Esophagus muscularis mucosa (tissue), 4 donors: ENCODE results near the gene ADAMTS3. TPM values are rescaled to one million over a fixed set of nuclear protein-coding genes. Genes with fewer than 3 reads are reported as not detected.
A peak's percentile ranks its signal among the peaks of the same experiment; 100 is the strongest.

Experiments
- DNase-seq: peaks from one replicate; pipeline ENCODE4 v3.0.0-alpha.2; 2017; ENCODE audit errors: extremely low spot score
- H3K27ac ChIP-seq, 4 donors: fragments of 200-600 bp; sonication (generic); replicated peaks in 1 of 4; 1 replicate in 3 of 4; 2 replicates in 1 of 4; pipeline ENCODE4 v1.5.1; 2016 to 2019; ENCODE audit warnings: mild to moderate bottlenecking in 1 of 4
- H3K27me3 ChIP-seq, 4 donors: fragments of 200-600 bp; sonication (generic); one replicate each; pipeline versions ENCODE4 v1.5.1 to v1.6.0; 2016 to 2019
- H3K36me3 ChIP-seq, 4 donors: fragments of 200-600 bp; sonication (generic); one replicate each; pipeline ENCODE4 v1.5.1; 2016 to 2019
- H3K4me1 ChIP-seq, 4 donors: fragments of 200-600 bp; sonication (generic); one replicate each; pipeline ENCODE4 v1.5.1; 2016 to 2019
- H3K4me3 ChIP-seq, 4 donors: fragments of 200-600 bp; sonication (generic); 1 replicate in 2 of 4; 2 replicates in 2 of 4; pipeline ENCODE4 v1.5.1; 2016 to 2019; ENCODE audit warnings: mild to moderate bottlenecking in 4 of 4, moderate library complexity in 1 of 4
- H3K9me3 ChIP-seq, 4 donors: fragments of 200-600 bp; sonication (generic); 1 replicate in 3 of 4; 2 replicates in 1 of 4; pipeline ENCODE4 v1.5.1; 2016 to 2019
- EP300 ChIP-seq: sonication (generic); formaldehyde crosslinking; IDR thresholded peaks from one replicate; pipeline ENCODE4 v1.6.1; 2017; ENCODE audit warnings: antibody characterized with exemption
- POLR2A ChIP-seq: fragments of 450-650 bp; IDR thresholded peaks from one replicate; pipeline ENCODE4 v1.6.1; 2017; ENCODE audit warnings: antibody characterized with exemption, moderate library complexity, mild to moderate bottlenecking, low read depth
- POLR2AphosphoS5 ChIP-seq, 2 donors: sonication (generic); formaldehyde crosslinking; IDR thresholded peaks; one replicate each; pipeline ENCODE4 v1.6.1; 2017; ENCODE audit warnings: antibody characterized with exemption in 2 of 2
- WGBS: methylation state at CpG from one replicate; pipeline ENCODE4 v1.1.5; 2018; 5-methylcytosine and 5-hydroxymethylcytosine counted together
- intact Hi-C: fragments of 100-400 bp; cut with DNase I; formaldehyde crosslinking; loops from one replicate; pipeline ENCODE4 v1.15.1; 2023
- total RNA-seq, 4 donors: library from RNA; depleted of rRNA; stranded (reverse); fragments of >200 nt; gene quantifications; one replicate each; pipeline versions ENCODE4 v1.1.0 to v1.2.1, GENCODE V29; 2016
- TF ChIP-seq, protein P1 (sequence below), 3 experiments: fragments of 200-600 bp in 2 of 3; fragments of 450-650 bp in 1 of 3; sonication (generic) in 2 of 3; IDR thresholded peaks; one replicate each; pipeline ENCODE4 v1.5.1; 2017 to 2019; ENCODE audit warnings: antibody characterized with exemption in 3 of 3, mild to moderate bottlenecking in 2 of 3, moderate library complexity in 1 of 3

Gene ADAMTS3
- total RNA-seq, 4 donors from 2014 or later, result 1.1 to 2.5 (median 1.3) TPM

DNA sequence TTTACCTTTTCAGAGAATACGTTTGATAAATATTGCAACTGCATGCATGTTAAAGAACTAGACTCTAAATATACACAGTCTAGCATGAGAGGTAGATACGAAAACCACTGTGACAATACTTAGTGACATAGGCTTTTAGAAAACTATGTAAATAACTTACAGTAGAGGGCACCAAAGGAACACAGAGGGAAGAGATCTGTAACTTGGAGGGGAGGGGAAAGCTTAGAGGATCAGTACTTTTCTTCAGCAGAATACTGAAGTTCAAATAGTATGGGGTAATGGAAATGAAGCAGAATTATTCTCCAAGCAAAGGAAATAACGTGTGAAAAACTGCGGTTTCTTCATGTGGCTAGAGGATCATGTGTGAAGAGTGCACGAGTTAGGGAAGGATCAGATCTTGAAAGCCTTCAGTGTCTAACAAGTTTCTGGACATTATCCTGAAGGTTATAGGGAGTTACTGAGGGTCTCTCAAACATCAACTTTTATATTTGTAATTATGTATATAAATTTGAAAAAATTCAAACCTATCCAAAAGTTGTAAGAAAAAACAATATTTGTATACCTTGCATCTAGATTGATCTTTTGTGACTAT, 273.0 kb downstream of the ADAMTS3 start:
- intact Hi-C loops, result loop anchor here (5.0 kb wide), 1 partner anchor 171 kb away; no protein-coding TSS in a partner anchor
- no peak overlapping the region for H3K4me3 ChIP-seq
- H3K27me3 ChIP-seq, result no peaks in the 10 kb centered on the region
- no peak for DNase-seq
- H3K4me1 ChIP-seq, result peaks cover 0 to 4% (median 0%) of the 10 kb centered on the region in 4 donors
- H3K27ac ChIP-seq, result no peak overlapping the region
- TF ChIP-seq, protein P1, sequence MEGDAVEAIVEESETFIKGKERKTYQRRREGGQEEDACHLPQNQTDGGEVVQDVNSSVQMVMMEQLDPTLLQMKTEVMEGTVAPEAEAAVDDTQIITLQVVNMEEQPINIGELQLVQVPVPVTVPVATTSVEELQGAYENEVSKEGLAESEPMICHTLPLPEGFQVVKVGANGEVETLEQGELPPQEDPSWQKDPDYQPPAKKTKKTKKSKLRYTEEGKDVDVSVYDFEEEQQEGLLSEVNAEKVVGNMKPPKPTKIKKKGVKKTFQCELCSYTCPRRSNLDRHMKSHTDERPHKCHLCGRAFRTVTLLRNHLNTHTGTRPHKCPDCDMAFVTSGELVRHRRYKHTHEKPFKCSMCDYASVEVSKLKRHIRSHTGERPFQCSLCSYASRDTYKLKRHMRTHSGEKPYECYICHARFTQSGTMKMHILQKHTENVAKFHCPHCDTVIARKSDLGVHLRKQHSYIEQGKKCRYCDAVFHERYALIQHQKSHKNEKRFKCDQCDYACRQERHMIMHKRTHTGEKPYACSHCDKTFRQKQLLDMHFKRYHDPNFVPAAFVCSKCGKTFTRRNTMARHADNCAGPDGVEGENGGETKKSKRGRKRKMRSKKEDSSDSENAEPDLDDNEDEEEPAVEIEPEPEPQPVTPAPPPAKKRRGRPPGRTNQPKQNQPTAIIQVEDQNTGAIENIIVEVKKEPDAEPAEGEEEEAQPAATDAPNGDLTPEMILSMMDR (IDR thresholded peaks at IDR 0.05), result peak; percentile 56 to 71 (median 63)
- TF ChIP-seq POLR2A (no peak), POLR2AphosphoS5 (IDR thresholded peaks at IDR 0.05) (no peak)
- H3K9me3 ChIP-seq, result no peaks in the 10 kb centered on the region
- no peaks in the 10 kb centered on the region for H3K36me3 ChIP-seq
- 27% methylated on average over 5 of the region's 5 CpGs for WGBS

- DNase-seq, result no peak
- 93% methylated on average over 9 of the region's 9 CpGs for WGBS
- Histone ChIP-seq H3K27me3 (peaks cover 0 to 4% (median 0%) of the 10 kb centered on the region in 4 donors), H3K4me1 (peaks cover 0 to under 1% (median 0%) of the 10 kb centered on the region in 4 donors), H3K36me3 (no peaks in the 10 kb centered on the region), H3K4me3 (no peak overlapping the region), H3K27ac (no peak overlapping the region), H3K9me3 (no peaks in the 10 kb centered on the region)
- TF ChIP-seq POLR2A, result no peak
- no peak for TF ChIP-seq POLR2AphosphoS5 (IDR thresholded peaks at IDR 0.05)
- TF ChIP-seq EP300, result no peak
- TF ChIP-seq, protein P1 (IDR thresholded peaks at IDR 0.05), result no peak
- intact Hi-C loops, result no loop called here
Measured at GRCh38 chr4:72290737-72291136, 278.3 kb downstream of the ADAMTS3 start.

GRCh38 chr4:72286910-72287309, 282.1 kb downstream of the ADAMTS3 start:
- H3K27ac ChIP-seq, result no peak overlapping the region
- H3K4me1 ChIP-seq, result no peaks in the 10 kb centered on the region
- intact Hi-C loops, result no loop called here
- H3K36me3 ChIP-seq, result no peaks in the 10 kb centered on the region
- H3K27me3 ChIP-seq, result peaks cover 0 to 4% (median 0%) of the 10 kb centered on the region in 4 donors
- DNase-seq, result no peak
- 90% methylated on average over 2 of the region's 2 CpGs for WGBS
- TF ChIP-seq, protein P1 (IDR thresholded peaks at IDR 0.05), result no peak
- no peak for TF ChIP-seq EP300
- no peaks in the 10 kb centered on the region for H3K9me3 ChIP-seq
- no peak overlapping the region for H3K4me3 ChIP-seq

GRCh38 chr4:72286185-72286584, 282.8 kb downstream of the ADAMTS3 start:
- H3K4me1 ChIP-seq, result no peaks in the 10 kb centered on the region
- no peak overlapping the region for H3K4me3 ChIP-seq
- H3K27me3 ChIP-seq, result peaks cover 0 to 4% (median 0%) of the 10 kb centered on the region in 4 donors
- no peaks in the 10 kb centered on the region for H3K36me3 ChIP-seq
- no peaks in the 10 kb centered on the region for H3K9me3 ChIP-seq
- intact Hi-C loops, result no loop called here
- no peak for DNase-seq
- no peak overlapping the region for H3K27ac ChIP-seq
- no peak for TF ChIP-seq EP300
- TF ChIP-seq, protein P1 (IDR thresholded peaks at IDR 0.05), result no peak
- no peak for TF ChIP-seq POLR2AphosphoS5 (IDR thresholded peaks at IDR 0.05)
- no peak for TF ChIP-seq POLR2A
- 86% methylated on average over 1 of the region's 1 CpG for WGBS

- no peak for TF ChIP-seq EP300
- no peak for TF ChIP-seq POLR2A
- TF ChIP-seq, protein P1 (IDR thresholded peaks at IDR 0.05), result no peak
- no peak for TF ChIP-seq POLR2AphosphoS5 (IDR thresholded peaks at IDR 0.05)
- Histone ChIP-seq H3K27ac (no peak overlapping the region), H3K4me1 (no peaks in the 10 kb centered on the region), H3K36me3 (no peaks in the 10 kb centered on the region), H3K27me3 (peaks cover 0 to 4% (median 0%) of the 10 kb centered on the region in 4 donors), H3K4me3 (no peak overlapping the region), H3K9me3 (no peaks in the 10 kb centered on the region)
- DNase-seq, result no peak
- intact Hi-C loops, result no loop called here
- whole genome bisulfite sequencing, result 98% methylated on average over 3 of the region's 3 CpGs
Measured at GRCh38 chr4:72283357-72283756, 285.7 kb downstream of the ADAMTS3 start.
